ENCODE data around the gene ANKRD18B. TPM values are rescaled to one million over a fixed set of nuclear protein-coding genes. Genes with fewer than 3 reads are reported as not detected.
"Not testable (repeated sequence)": the region's sequence is repeated elsewhere in the genome, so short reads cannot be mapped to it uniquely, and the experiment has no call there.

Gene ANKRD18B
- total RNA-seq, 1 donor from 2014 or later = 2.0 TPM

- intact Hi-C loops (cut with DNase I) = no loop called here
- no peak for DNase-seq (ENCODE audit: low spot score)
Measured at GRCh38 chr9:33524306-33524947, 376 bp downstream of the ANKRD18B start.

DNA sequence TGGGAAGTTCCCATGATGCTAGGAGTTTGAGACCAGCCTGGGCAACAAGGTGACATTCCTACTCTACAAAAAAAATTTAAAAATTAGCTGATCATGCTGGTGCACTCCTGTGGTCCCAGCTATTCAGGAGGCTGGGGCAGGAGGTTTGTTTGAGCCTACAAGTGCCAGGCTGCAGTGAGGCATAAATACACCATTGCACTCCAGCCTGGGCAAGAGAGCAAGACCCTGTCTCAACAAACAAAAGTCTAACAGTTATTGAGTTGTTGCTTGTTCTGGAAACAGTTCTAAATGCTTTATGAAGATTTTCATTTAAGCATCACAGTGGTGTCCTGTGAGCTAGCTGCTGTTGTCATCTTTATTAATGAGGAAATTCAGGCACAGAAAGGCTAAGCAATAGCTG is 4.0 kb downstream of the ANKRD18B start:
- intact Hi-C loops (cut with DNase I); DNase-seq (ENCODE audit: low spot score): not testable (repeated sequence)

- intact Hi-C loops (cut with DNase I); DNase-seq (ENCODE audit: low spot score): not testable (repeated sequence)
Measured at GRCh38 chr9:33533958-33534357, 9.9 kb downstream of the ANKRD18B start.

DNA sequence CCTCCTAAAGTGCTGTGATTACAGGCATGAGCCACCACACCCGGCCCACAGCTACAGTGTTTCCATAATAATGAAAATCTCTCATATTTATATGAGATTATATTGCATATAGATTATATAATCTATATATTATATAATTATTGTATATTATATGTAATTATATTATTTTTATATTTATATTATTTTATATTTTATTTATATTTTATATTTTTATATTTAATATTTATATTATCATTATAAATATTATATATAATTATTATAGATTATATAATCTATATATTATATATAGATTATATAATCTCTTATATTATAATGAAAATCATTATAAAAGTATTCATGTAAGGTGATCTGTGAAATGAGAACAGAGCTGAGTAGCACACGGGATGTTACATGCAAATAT is 11.5 kb downstream of the ANKRD18B start:
- DNase-seq (ENCODE audit: low spot score) = no peak
- intact Hi-C loops (cut with DNase I) = no loop called here

DNA sequence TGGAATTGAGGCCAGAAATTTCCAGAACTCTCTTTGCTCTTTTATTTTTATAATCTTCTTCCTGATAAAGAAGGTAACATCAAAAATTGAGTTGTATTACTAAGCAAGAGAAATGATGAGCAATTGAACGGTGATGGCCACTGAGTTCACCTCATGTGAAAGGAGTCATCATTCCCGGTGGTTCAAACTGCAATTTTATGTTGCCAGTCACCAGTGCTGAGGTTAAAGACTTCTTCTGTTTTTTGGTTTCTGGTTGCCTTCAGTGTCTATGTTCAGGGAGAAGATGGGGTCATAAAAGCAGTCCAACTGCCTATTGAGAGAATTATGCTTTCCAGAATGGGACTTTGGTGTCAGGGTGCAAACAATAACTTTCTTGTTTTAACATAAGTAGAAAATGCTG is 19.4 kb downstream of the ANKRD18B start:
- DNase-seq (ENCODE audit: low spot score) = not testable (repeated sequence)

GRCh38 chr9:33545715-33546114 is 21.7 kb downstream of the ANKRD18B start:
- intact Hi-C loops (cut with DNase I); DNase-seq (ENCODE audit: low spot score): not testable (repeated sequence)

More for the DNA sequence above, 19.4 kb downstream of the ANKRD18B start:
- intact Hi-C loops (cut with DNase I) = not testable (repeated sequence)

DNA sequence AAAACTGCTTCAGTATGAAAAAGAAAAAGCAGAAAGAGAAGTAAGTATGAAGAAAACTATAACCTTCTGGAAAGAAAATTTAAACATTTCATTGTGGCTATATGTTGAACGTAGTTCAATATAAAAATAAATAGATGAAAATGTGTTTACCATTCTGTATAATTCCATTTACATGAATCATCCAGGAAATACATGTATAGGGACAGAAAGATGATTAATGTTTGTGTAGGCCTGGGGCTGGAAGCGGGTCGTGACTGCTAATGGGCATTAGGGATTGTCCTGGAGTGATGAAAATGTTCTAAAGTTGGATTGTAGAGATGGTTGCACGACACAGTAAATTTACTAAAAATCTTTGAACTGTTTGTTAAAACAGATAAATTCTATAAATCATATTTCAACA is 24.8 kb downstream of the ANKRD18B start:
- intact Hi-C loops (cut with DNase I); DNase-seq (ENCODE audit: low spot score): not testable (repeated sequence)

GRCh38 chr9:33549418-33549817 is 25.4 kb downstream of the ANKRD18B start:
- intact Hi-C loops (cut with DNase I); DNase-seq (ENCODE audit: low spot score): not testable (repeated sequence)

GRCh38 chr9:33551183-33551582 is 27.1 kb downstream of the ANKRD18B start:
- intact Hi-C loops (cut with DNase I); DNase-seq (ENCODE audit: low spot score): not testable (repeated sequence)

GRCh38 chr9:33552315-33552725 is 28.3 kb downstream of the ANKRD18B start:
- DNase-seq (ENCODE audit: low spot score); intact Hi-C loops (cut with DNase I): not testable (repeated sequence)

DNA sequence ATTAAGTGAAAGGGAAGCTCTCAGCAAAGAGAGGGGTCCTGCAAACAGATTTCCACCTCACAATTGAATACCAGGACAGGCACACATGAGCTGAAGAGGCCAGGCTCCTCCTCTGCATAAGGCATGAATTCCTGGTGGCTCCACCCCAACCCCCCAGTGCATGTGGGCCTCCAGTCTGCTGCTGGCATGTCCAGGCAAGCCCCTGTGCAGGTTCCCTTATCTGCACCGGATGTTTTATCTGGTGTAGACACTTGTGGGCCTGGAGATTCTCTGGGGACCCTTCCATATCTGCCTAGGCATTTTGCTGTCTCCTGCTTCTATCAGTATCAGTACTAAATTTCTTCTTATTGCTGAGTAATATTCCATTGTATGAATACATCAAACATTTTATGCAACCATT is 36.2 kb downstream of the ANKRD18B start:
- DNase-seq (ENCODE audit: low spot score); intact Hi-C loops (cut with DNase I): not testable (repeated sequence)

DNA sequence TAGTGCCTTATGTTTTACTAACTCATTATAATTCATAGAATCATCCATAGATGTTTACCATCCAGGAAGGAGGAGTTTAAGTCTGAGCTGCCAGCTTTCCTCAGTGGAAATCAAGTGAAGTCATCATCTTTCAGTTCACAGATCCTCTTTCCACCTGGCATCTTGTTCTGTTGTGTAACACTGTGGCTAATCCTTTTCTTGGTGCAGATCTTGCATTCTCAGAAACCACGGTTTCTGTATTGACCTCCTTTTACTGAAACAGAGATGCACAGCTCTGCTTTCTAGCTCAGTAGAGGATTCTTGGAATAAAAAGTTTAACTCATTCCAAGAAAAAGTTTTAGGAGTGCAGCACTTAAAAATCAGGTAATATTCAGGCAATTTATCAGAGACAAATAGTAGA is 38.1 kb downstream of the ANKRD18B start:
- DNase-seq (ENCODE audit: low spot score); intact Hi-C loops (cut with DNase I): not testable (repeated sequence)

DNA sequence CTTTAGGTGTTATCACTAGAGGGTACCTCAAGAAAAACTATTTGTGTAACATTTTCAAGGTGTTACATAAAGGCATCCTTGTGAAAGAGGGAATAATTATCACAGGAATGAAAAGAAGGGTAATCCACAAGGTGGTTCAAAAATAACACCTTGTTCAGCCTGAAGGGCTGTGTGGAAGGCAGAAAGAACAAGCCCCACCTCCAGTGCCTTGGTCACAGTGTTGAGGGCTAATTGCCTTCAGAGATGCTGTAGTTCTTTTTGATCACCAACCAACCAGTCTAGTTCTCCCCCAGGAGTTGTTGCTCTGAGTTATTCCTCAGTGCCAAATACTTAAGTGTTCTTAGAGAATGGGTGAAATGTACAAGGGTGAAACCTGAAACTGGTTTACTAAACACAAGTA is 43.7 kb downstream of the ANKRD18B start:
- DNase-seq (ENCODE audit: low spot score); intact Hi-C loops (cut with DNase I): not testable (repeated sequence)

DNA sequence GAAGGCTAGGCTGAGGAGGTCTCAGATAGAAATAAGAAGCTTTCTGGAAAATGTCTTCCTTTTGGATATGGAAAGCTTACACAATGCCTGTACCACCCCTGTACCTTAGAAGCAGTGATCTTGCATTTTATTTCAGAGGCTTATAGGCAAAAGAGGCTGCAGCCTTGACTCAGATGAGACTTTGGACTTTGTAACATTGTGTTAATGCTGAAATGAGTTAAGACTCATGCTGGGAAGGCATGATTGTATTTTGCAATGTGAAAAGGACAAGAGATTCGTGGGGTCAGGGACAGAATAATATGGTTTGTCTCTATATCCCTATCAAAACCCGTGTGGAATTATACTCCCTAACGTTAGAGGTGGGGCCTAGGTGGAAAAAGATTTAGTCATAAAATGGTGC is 53.7 kb downstream of the ANKRD18B start:
- DNase-seq (ENCODE audit: low spot score); intact Hi-C loops (cut with DNase I): not testable (repeated sequence)

- DNase-seq (ENCODE audit: low spot score); intact Hi-C loops (cut with DNase I): not testable (repeated sequence)
Measured at GRCh38 chr9:33579996-33580395, 55.9 kb downstream of the ANKRD18B start.

GRCh38 chr9:33582686-33583085 is 58.6 kb downstream of the ANKRD18B start:
- intact Hi-C loops (cut with DNase I); DNase-seq (ENCODE audit: low spot score): not testable (repeated sequence)

- intact Hi-C loops (cut with DNase I); DNase-seq (ENCODE audit: low spot score): not testable (repeated sequence)
Measured at GRCh38 chr9:33586128-33586527, 62.1 kb downstream of the ANKRD18B start.

- intact Hi-C loops (cut with DNase I); DNase-seq (ENCODE audit: low spot score): not testable (repeated sequence)
Measured at GRCh38 chr9:33587799-33588198, 63.7 kb downstream of the ANKRD18B start.

- intact Hi-C loops (cut with DNase I); DNase-seq (ENCODE audit: low spot score): not testable (repeated sequence)
Measured at GRCh38 chr9:33588876-33589275, 64.8 kb downstream of the ANKRD18B start.

DNA sequence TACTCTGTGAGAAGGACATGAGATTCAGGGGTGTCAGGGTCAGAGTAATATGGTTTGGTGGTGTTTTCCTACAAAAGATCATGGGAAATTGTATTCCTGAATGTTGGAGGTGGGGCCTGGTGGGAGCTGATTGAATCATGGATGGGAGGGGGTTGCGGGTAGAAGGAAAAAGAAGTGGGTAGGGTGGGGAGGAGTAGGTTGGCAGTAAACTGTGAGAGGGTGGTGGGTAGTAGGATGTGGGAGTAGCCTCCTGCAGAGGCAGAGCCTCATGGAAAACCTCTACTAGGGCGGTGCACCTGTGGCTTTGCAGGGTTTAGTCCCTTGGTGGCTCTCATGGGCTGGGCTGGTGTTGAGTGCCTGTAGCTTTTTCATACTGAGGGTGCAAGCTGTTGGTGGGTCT is 66.8 kb downstream of the ANKRD18B start:
- DNase-seq (ENCODE audit: low spot score); intact Hi-C loops (cut with DNase I): not testable (repeated sequence)

- DNase-seq (ENCODE audit: low spot score); intact Hi-C loops (cut with DNase I): not testable (repeated sequence)
Measured at GRCh38 chr9:33596974-33597373, 72.9 kb downstream of the ANKRD18B start.
